H9 (cell line): Measurements from ENCODE around the gene TSGA10. TPM values are rescaled to one million over a fixed set of nuclear protein-coding genes. Genes with fewer than 3 reads are reported as not detected.

Experiments used
- DNase-seq: peaks from one replicate; pipeline ENCODE4 v3.0.0-alpha.2; 2017
- H2AFZ ChIP-seq: one replicate; pipeline ENCODE4 v1.6.1; 2013; ENCODE audit warnings: mild to moderate bottlenecking, low read length, control low read depth, moderate library complexity
- H2AK5ac ChIP-seq: 2 replicates; pipeline ENCODE4 v1.6.1; 2013; ENCODE audit warnings: low read length, control low read depth, mixed read lengths; ENCODE audit not compliant: insufficient read length
- H2BK120ac ChIP-seq: one replicate; pipeline ENCODE4 v1.6.1; 2013; ENCODE audit warnings: low read depth, mild to moderate bottlenecking, low read length, control low read depth, inconsistent platforms; ENCODE audit not compliant: poor library complexity, severe bottlenecking
- H2BK12ac ChIP-seq: 2 replicates; pipeline ENCODE4 v1.6.1; 2013; ENCODE audit warnings: low read length, control low read depth, mixed read lengths, low read depth; ENCODE audit not compliant: insufficient read length
- H2BK15ac ChIP-seq: 2 replicates; pipeline ENCODE4 v1.6.1; 2013; ENCODE audit warnings: low read depth, low read length, control low read depth
- H2BK20ac ChIP-seq: one replicate; pipeline ENCODE4 v1.6.1; 2013; ENCODE audit warnings: low read depth, mild to moderate bottlenecking, low read length, control low read depth, inconsistent platforms; ENCODE audit not compliant: poor library complexity, severe bottlenecking
- H2BK5ac ChIP-seq: 2 replicates; pipeline ENCODE4 v1.6.1; 2013; ENCODE audit warnings: low read length, control low read depth, mixed read lengths; ENCODE audit not compliant: insufficient read length
- H3K14ac ChIP-seq: 2 replicates; pipeline ENCODE4 v1.6.1; 2013; ENCODE audit warnings: low read length, control low read depth; ENCODE audit not compliant: insufficient read depth
- H3K18ac ChIP-seq: 2 replicates; pipeline ENCODE4 v1.6.1; 2013; ENCODE audit warnings: low read depth, mild to moderate bottlenecking, mixed read lengths, low read length, control low read depth; ENCODE audit not compliant: insufficient read length
- H3K23ac ChIP-seq: 2 replicates; pipeline ENCODE4 v1.6.1; 2013; ENCODE audit warnings: low read length, control low read depth, mixed read lengths, low read depth; ENCODE audit not compliant: insufficient read length
- H3K23me2 ChIP-seq: 2 replicates; pipeline ENCODE4 v1.6.1; 2013; ENCODE audit warnings: low read depth, mild to moderate bottlenecking, mixed read lengths, low read length, control low read depth; ENCODE audit not compliant: insufficient read length, poor library complexity, severe bottlenecking
- H3K27ac ChIP-seq: 2 replicates; pipeline ENCODE4 v1.5.1; 2013; ENCODE audit warnings: low read length, control low read depth, mixed read lengths, low read depth; ENCODE audit not compliant: insufficient read length
- H3K27me3 ChIP-seq: 2 replicates; pipeline ENCODE4 v1.6.1; 2013; ENCODE audit warnings: low read length, control low read depth, inconsistent platforms; ENCODE audit not compliant: insufficient read depth
- H3K4ac ChIP-seq: 2 replicates; pipeline ENCODE4 v1.6.1; 2013; ENCODE audit warnings: low read depth, mild to moderate bottlenecking, control low read depth, inconsistent platforms, low read length, moderate library complexity
- H3K4me1 ChIP-seq: 2 replicates; pipeline ENCODE4 v1.6.1; 2013; ENCODE audit warnings: low read length, control low read depth, inconsistent platforms; ENCODE audit not compliant: insufficient read depth
- H3K4me2 ChIP-seq: 2 replicates; pipeline ENCODE4 v1.6.1; 2013; ENCODE audit warnings: low read length, control low read depth, mixed read lengths; ENCODE audit not compliant: insufficient read length, insufficient read depth
- H3K56ac ChIP-seq: 2 replicates; pipeline ENCODE4 v1.6.1; 2013; ENCODE audit warnings: low read depth, mild to moderate bottlenecking, mixed read lengths, low read length, control low read depth; ENCODE audit not compliant: insufficient read length
- H3K79me1 ChIP-seq: 2 replicates; pipeline ENCODE4 v1.6.1; 2013; ENCODE audit warnings: low read depth, mild to moderate bottlenecking, moderate library complexity, low read length, control low read depth, inconsistent platforms; ENCODE audit not compliant: insufficient read depth, poor library complexity, severe bottlenecking
- H3K79me2 ChIP-seq: 2 replicates; pipeline ENCODE4 v1.6.1; 2013; ENCODE audit warnings: low read length, control low read depth, inconsistent platforms; ENCODE audit not compliant: insufficient read depth
- H3K9ac ChIP-seq: 2 replicates; pipeline ENCODE4 v1.6.1; 2013; ENCODE audit warnings: low read length, control low read depth, mixed read lengths; ENCODE audit not compliant: insufficient read length; ENCODE audit errors: extremely low read depth
- H3K9me3 ChIP-seq: one replicate; pipeline ENCODE4 v1.6.1; 2013; ENCODE audit warnings: low read depth, low read length, inconsistent platforms; ENCODE audit not compliant: control insufficient read depth
- H3T11ph ChIP-seq: one replicate; pipeline ENCODE4 v1.6.1; 2013; ENCODE audit warnings: mild to moderate bottlenecking, low read length, control low read depth, inconsistent platforms
- H4K20me1 ChIP-seq: one replicate; pipeline ENCODE4 v1.6.1; 2013; ENCODE audit not compliant: control insufficient read depth, insufficient read length, insufficient read depth
- H4K5ac ChIP-seq: 2 replicates; pipeline ENCODE4 v1.6.1; 2013; ENCODE audit warnings: low read depth, mild to moderate bottlenecking, mixed read lengths, low read length, control low read depth; ENCODE audit not compliant: insufficient read length
- H4K8ac ChIP-seq: replicated peaks from 2 replicates; pipeline ENCODE4 v1.6.1; 2013; ENCODE audit warnings: low read length, control low read depth, mixed read lengths, low read depth; ENCODE audit not compliant: insufficient read length
- H4K91ac ChIP-seq: 2 replicates; pipeline ENCODE4 v1.6.1; 2013; ENCODE audit warnings: low read depth, mild to moderate bottlenecking, moderate library complexity, mixed read lengths, low read length, control low read depth; ENCODE audit not compliant: insufficient read length
- H3K27ac Mint-ChIP-seq, 3 experiments: 2 replicates in 2 of 3; 3 replicates in 1 of 3; pipeline ENCODE4 v1.8.0; 2020 to 2021; ENCODE audit warnings: mixed read lengths in 3 of 3, mild to moderate bottlenecking in 1 of 3, moderate library complexity in 1 of 3
- H3K27me3 Mint-ChIP-seq: 2 replicates; pipeline ENCODE4 v1.8.0; 2021; ENCODE audit warnings: low read depth, mild to moderate bottlenecking, moderate library complexity, mixed read lengths
- H3K36me3 Mint-ChIP-seq, 3 experiments: 2 replicates in 2 of 3; 3 replicates in 1 of 3; pipeline ENCODE4 v1.8.0; 2020 to 2021; ENCODE audit warnings: low read depth in 3 of 3, mixed read lengths in 3 of 3; ENCODE audit not compliant: insufficient read depth in 1 of 3
- H3K4me1 Mint-ChIP-seq, 2 experiments: 2 replicates each; pipeline ENCODE4 v1.8.0; 2020; ENCODE audit warnings: mixed read lengths in 2 of 2
- H3K4me3 Mint-ChIP-seq, 2 experiments: 2 replicates in 1 of 2; 3 replicates in 1 of 2; pipeline ENCODE4 v1.8.0; 2020 to 2021; ENCODE audit warnings: mild to moderate bottlenecking in 2 of 2, mixed read lengths in 2 of 2, moderate library complexity in 1 of 2
- H3K9me3 Mint-ChIP-seq, 2 experiments: 2 replicates in 1 of 2; 3 replicates in 1 of 2; pipeline ENCODE4 v1.8.0; 2020; ENCODE audit warnings: mild to moderate bottlenecking in 2 of 2, mixed read lengths in 2 of 2, moderate library complexity in 1 of 2
- CTCF ChIP-seq: fragments of 200-600 bp; sonication (generic); conservative IDR thresholded peaks from 3 replicates; pipeline ENCODE4 v1.8.0; 2021; ENCODE audit warnings: antibody characterized with exemption, mild to moderate bottlenecking
- WGBS: extraction: QIAGEN DNeasy Blood & Tissue Kit; methylation state at CpG from one replicate; pipeline ENCODE4 v1.1.7; 2013; ENCODE audit warnings: missing lambda C conversion rate, low lambda C conversion rate, mixed read lengths; ENCODE audit not compliant: insufficient read length; ENCODE audit errors: extremely low coverage; 5-methylcytosine and 5-hydroxymethylcytosine counted together
- total RNA-seq: library from RNA; stranded (reverse); gene quantifications from 2 replicates; pipeline ENCODE4 v1.2.1, GENCODE V29; 2021

TSGA10 gene
- total RNA-seq, 1 experiment from 2014 or later = 6.3 TPM

- Histone ChIP-seq H3K79me1 (no peaks in the 10 kb centered on the region), H2BK5ac (no peak overlapping the region), H3K4me1 (no peaks in the 10 kb centered on the region), H3K56ac (no peak overlapping the region), H3K14ac (no peak overlapping the region), H4K8ac (no peak overlapping the region), H4K5ac (no peak overlapping the region), H3K27ac (no peak overlapping the region), H3K79me2 (no peaks in the 10 kb centered on the region), H2BK12ac (no peak overlapping the region), H3T11ph (no peak overlapping the region), H4K20me1 (no peaks in the 10 kb centered on the region), H3K18ac (no peak overlapping the region), H4K91ac (no peak overlapping the region), H2AFZ (no peak overlapping the region), H3K4ac (no peak overlapping the region), H2BK120ac (no peak overlapping the region), H3K9ac (no peak overlapping the region), H3K27me3 (no peaks in the 10 kb centered on the region), H3K9me3 (no peaks in the 10 kb centered on the region), H3K23me2 (no peaks in the 10 kb centered on the region), H2BK20ac (no peak overlapping the region), H2AK5ac (no peak overlapping the region), H3K23ac (no peak overlapping the region), H2BK15ac (no peak overlapping the region), H3K4me2 (no peak overlapping the region)
- peaks cover 0 to 3% of the 10 kb centered on the region in 2 experiments; a peak in 2 of 5 replicates for H3K9me3 Mint-ChIP-seq
- no peak overlapping the region for H3K4me3 Mint-ChIP-seq
- no peak overlapping the region for H3K27ac Mint-ChIP-seq
- WGBS = no CpG with 5 or more reads among the region's 1 CpG
- TF ChIP-seq CTCF = no peak
- DNase-seq = no peak
- peaks cover 1% of the 10 kb centered on the region; the same call in 1 of the 2 replicates for H3K27me3 Mint-ChIP-seq
- H3K36me3 Mint-ChIP-seq = no peaks in the 10 kb centered on the region
- H3K4me1 Mint-ChIP-seq = peaks cover 0 to 4% of the 10 kb centered on the region in 2 experiments; a peak in 1 of 4 replicates
Observed at GRCh38 chr2:99088017-99088416, 66.7 kb downstream of the TSGA10 start.
